GM19455 (cell line): ENCODE results near the gene FOXRED2.
A peak's percentile ranks its signal among the peaks of the same experiment; 100 is the strongest.
"Not testable (repeated sequence)": the region's sequence is repeated elsewhere in the genome, so short reads cannot be mapped to it uniquely, and the experiment has no call there.

Experiments used
- ATAC-seq: cut with Tn5 transposase; IDR thresholded peaks from one replicate; pipeline ENCODE4 v1.9.1; 2021; ENCODE audit not compliant: unreplicated experiment

The FOXRED2 gene

GRCh38 chr22:36519906-36520305 lies 13.1 kb upstream of the FOXRED2 start:
- ATAC-seq = not testable (repeated sequence)

- no peak for ATAC-seq
Observed at GRCh38 chr22:36514766-36515165, 7.9 kb upstream of the FOXRED2 start.

- ATAC-seq = no peak
Observed at GRCh38 chr22:36512991-36513390, 6.2 kb upstream of the FOXRED2 start.

- ATAC-seq = no peak
Observed at GRCh38 chr22:36512333-36512732, 5.5 kb upstream of the FOXRED2 start.

- no peak for ATAC-seq
Observed at GRCh38 chr22:36510966-36511881, 4.4 kb upstream of the FOXRED2 start.

- ATAC-seq = no peak
Observed at GRCh38 chr22:36510384-36510783, 3.5 kb upstream of the FOXRED2 start.

- no peak for ATAC-seq
Observed at GRCh38 chr22:36507518-36508010, 724 bp upstream of the FOXRED2 start.

GRCh38 chr22:36505998-36506635 lies 723 bp downstream of the FOXRED2 start:
- no peak for ATAC-seq

GRCh38 chr22:36497910-36498665 lies 8.8 kb downstream of the FOXRED2 start:
- ATAC-seq = no peak

- ATAC-seq = no peak
Observed at GRCh38 chr22:36493690-36494110, 13.1 kb downstream of the FOXRED2 start.

- no peak for ATAC-seq
Observed at GRCh38 chr22:36492109-36492508, 14.7 kb downstream of the FOXRED2 start.

- ATAC-seq = no peak
Observed at GRCh38 chr22:36491155-36491554, 15.7 kb downstream of the FOXRED2 start.

- no peak for ATAC-seq
Observed at GRCh38 chr22:36486619-36487384, 20.0 kb downstream of the FOXRED2 start.

- ATAC-seq = peak; percentile 80
Observed at GRCh38 chr22:36481393-36482168, 25.3 kb downstream of the FOXRED2 start, which contains the start of gene TXN2. TSS of gene TXN2 (minus strand) at chr22:36481640. CDS start at chr22:36480837, 803 bp downstream.

GRCh38 chr22:36480941-36481392 lies 25.9 kb downstream of the FOXRED2 start:
- no peak for ATAC-seq

- ATAC-seq = no peak
Observed at GRCh38 chr22:36478966-36479365, 27.9 kb downstream of the FOXRED2 start.

GRCh38 chr22:36475341-36475740 lies 31.5 kb downstream of the FOXRED2 start:
- no peak for ATAC-seq

- no peak for ATAC-seq
Observed at GRCh38 chr22:36472689-36473088, 34.2 kb downstream of the FOXRED2 start.

- no peak for ATAC-seq
Observed at GRCh38 chr22:36471341-36471821, 35.5 kb downstream of the FOXRED2 start.

- ATAC-seq = no peak
Observed at GRCh38 chr22:36470994-36471331, 35.9 kb downstream of the FOXRED2 start.
